Measurements from ENCODE around the gene ARHGEF11. TPM values are rescaled to one million over a fixed set of nuclear protein-coding genes. Genes with fewer than 3 reads are reported as not detected.
A peak's percentile ranks its signal among the peaks of the same experiment; 100 is the strongest.

ARHGEF11 gene, protein sequence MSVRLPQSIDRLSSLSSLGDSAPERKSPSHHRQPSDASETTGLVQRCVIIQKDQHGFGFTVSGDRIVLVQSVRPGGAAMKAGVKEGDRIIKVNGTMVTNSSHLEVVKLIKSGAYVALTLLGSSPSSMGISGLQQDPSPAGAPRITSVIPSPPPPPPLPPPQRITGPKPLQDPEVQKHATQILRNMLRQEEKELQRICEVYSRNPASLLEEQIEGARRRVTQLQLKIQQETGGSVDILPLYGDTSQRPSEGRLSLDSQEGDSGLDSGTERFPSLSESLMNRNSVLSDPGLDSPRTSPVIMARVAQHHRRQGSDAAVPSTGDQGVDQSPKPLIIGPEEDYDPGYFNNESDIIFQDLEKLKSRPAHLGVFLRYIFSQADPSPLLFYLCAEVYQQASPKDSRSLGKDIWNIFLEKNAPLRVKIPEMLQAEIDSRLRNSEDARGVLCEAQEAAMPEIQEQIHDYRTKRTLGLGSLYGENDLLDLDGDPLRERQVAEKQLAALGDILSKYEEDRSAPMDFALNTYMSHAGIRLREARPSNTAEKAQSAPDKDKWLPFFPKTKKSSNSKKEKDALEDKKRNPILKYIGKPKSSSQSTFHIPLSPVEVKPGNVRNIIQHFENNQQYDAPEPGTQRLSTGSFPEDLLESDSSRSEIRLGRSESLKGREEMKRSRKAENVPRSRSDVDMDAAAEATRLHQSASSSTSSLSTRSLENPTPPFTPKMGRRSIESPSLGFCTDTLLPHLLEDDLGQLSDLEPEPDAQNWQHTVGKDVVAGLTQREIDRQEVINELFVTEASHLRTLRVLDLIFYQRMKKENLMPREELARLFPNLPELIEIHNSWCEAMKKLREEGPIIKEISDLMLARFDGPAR (N-terminal part only)
- 10 to 100 TPM; 36.5 to 54.2 (median 41.2) TPM for total RNA-seq

GRCh38 chr1:157045250-157046218 is at the start of gene ARHGEF11:
TSS of gene ARHGEF11 (minus strand) at chr1:157045742. CDS start at chr1:157044330, 1,412 bp downstream.
- Histone ChIP-seq H3K36me3 (no peaks in the 10 kb centered on the region), H3K4me1 (peaks cover 33 to 53% (median 51%) of the 10 kb centered on the region in 4 donors), H3K9me3 (no peaks in the 10 kb centered on the region), H3K27me3 (no peaks in the 10 kb centered on the region), H3K27ac (replicated peaks in 1 of 4) (peak within 1 kb of the TSS; percentile 89 to 95 (median 92)), H3K4me3 (peak within 1 kb of the TSS; percentile 68 to 90 (median 77))
- intact Hi-C loops (cut with DNase I) = no loop called here
- WGBS = under 1% methylated on average over 20 of the region's 120 CpGs
- TF ChIP-seq POLR2AphosphoS5 (IDR thresholded peaks at IDR 0.05) (peak; percentile 60 to 71), CTCF (IDR thresholded peaks at IDR 0.05) (no peak)
- peak; percentile 96 for DNase-seq (ENCODE audit: extremely low spot score)

DNA sequence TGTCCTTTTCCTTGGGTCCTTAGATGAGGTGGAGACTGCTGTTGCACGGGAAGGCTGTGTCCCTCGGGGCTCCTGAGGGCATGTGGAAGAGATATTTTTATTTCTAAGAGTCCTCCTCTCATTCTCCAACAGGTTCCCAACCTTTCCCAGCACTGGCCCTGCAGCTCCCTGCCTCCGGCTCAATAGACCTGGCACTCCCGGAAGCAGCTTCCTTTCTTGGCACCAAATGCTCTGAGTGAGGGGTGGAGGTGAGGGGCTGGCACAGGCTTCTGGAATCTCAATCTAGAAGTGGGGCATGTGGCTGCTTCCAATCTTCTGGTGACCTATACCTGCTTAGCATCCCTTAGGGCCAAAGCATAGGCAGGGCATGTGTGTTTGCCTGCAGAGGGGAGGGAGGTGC is 49.5 kb upstream of the ARHGEF11 start:
- no peaks in the 10 kb centered on the region for H3K9me3 ChIP-seq
- H3K4me3 ChIP-seq = no peak overlapping the region
- intact Hi-C loops (cut with DNase I) = loop anchor here (10.0 kb wide), 1 partner anchor 400 kb away; no protein-coding TSS in a partner anchor
- no peaks in the 10 kb centered on the region for H3K36me3 ChIP-seq
- H3K27me3 ChIP-seq = no peaks in the 10 kb centered on the region
- no peak for DNase-seq (ENCODE audit: extremely low spot score)
- WGBS = 68% methylated on average over 4 of the region's 4 CpGs
- no peak overlapping the region for H3K27ac ChIP-seq (replicated peaks in 1 of 4)
- H3K4me1 ChIP-seq = peaks cover 8 to 15% (median 12%) of the 10 kb centered on the region in 4 donors
- TF ChIP-seq POLR2AphosphoS5 (IDR thresholded peaks at IDR 0.05) (no peak), CTCF (IDR thresholded peaks at IDR 0.05) (no peak), EP300 (IDR thresholded peaks at IDR 0.05) (no peak), POLR2A (IDR thresholded peaks at IDR 0.05; ENCODE audit: low read depth) (no peak)

- no peak overlapping the region for H3K4me3 ChIP-seq
- DNase-seq (ENCODE audit: extremely low spot score) = no peak
- H3K27ac ChIP-seq (replicated peaks in 1 of 4) = no peak overlapping the region
- WGBS = 51% methylated on average over 8 of the region's 8 CpGs
- no peaks in the 10 kb centered on the region for H3K36me3 ChIP-seq
- intact Hi-C loops (cut with DNase I) = loop anchor here (10.0 kb wide), 1 partner anchor 402 kb away; no protein-coding TSS in a partner anchor
- H3K4me1 ChIP-seq = peaks cover 8 to 16% (median 14%) of the 10 kb centered on the region in 4 donors
- no peaks in the 10 kb centered on the region for H3K27me3 ChIP-seq
- TF ChIP-seq POLR2AphosphoS5 (IDR thresholded peaks at IDR 0.05) (no peak), POLR2A (IDR thresholded peaks at IDR 0.05; ENCODE audit: low read depth) (no peak), EP300 (IDR thresholded peaks at IDR 0.05) (no peak), CTCF (IDR thresholded peaks at IDR 0.05) (no peak)
- H3K9me3 ChIP-seq = no peaks in the 10 kb centered on the region
Measured at GRCh38 chr1:157092831-157093230, 47.3 kb upstream of the ARHGEF11 start.

DNA sequence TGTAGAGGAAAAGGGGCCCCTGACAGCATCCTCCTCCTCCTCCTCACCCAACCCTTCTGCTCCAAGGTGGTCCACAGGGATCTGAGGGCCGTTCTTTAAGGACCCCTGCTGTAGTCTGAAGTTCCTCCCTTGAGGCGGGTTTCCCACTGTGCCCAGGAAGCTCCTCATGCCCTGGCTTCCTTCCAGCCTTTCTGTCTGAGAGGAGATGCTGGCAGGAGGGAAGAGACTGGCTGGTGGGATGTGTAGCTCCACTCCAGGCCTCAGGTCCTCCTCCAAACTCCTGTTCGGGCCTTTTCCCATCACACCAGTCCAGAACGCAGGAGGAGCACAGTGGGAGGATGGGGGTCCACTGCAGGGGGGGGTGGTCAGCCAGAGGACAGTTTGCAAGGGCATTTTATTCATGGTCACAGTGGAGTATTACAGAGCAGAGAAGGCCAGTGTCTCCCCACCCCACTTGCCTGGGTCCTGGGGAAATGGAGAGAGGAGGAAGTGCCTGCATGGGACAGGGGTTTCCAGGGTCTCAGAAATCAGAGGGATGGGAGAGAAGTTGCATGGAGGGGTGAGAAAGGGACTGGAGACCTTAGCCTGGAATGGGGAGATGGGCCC is 46.2 kb upstream of the ARHGEF11 start:
- intact Hi-C loops (cut with DNase I) = loop anchor here (10.0 kb wide), 1 partner anchor 403 kb away; no protein-coding TSS in a partner anchor

More for the DNA sequence above, 46.2 kb upstream of the ARHGEF11 start:
- no peak for DNase-seq (ENCODE audit: extremely low spot score)
- no peak for TF ChIP-seq POLR2AphosphoS5 (IDR thresholded peaks at IDR 0.05)
- TF ChIP-seq CTCF (IDR thresholded peaks at IDR 0.05) = no peak
- TF ChIP-seq POLR2A (IDR thresholded peaks at IDR 0.05; ENCODE audit: low read depth) = no peak
- no peak for TF ChIP-seq EP300 (IDR thresholded peaks at IDR 0.05)
- Histone ChIP-seq H3K27ac (replicated peaks in 1 of 4) (no peak overlapping the region), H3K4me1 (peaks cover 8 to 16% (median 14%) of the 10 kb centered on the region in 4 donors), H3K4me3 (no peak overlapping the region), H3K36me3 (no peaks in the 10 kb centered on the region), H3K27me3 (no peaks in the 10 kb centered on the region), H3K9me3 (no peaks in the 10 kb centered on the region)
- 94% methylated on average over 2 of the region's 4 CpGs for WGBS
